Sigmoid colon (tissue), 7 donors: ENCODE data around the gene GPR108. TPM values are rescaled to one million over a fixed set of nuclear protein-coding genes. Genes with fewer than 3 reads are reported as not detected.
"Not testable (repeated sequence)": the region's sequence is repeated elsewhere in the genome, so short reads cannot be mapped to it uniquely, and the experiment has no call there.

ENCODE experiments used
- DNase-seq: peaks from one replicate; pipeline ENCODE4 v3.0.0-alpha.2; 2019
- H3K27ac ChIP-seq, 4 donors: fragments of 200-600 bp; sonication (generic); one replicate each; pipeline ENCODE4 v1.5.1; 2016 to 2019; ENCODE audit warnings: mild to moderate bottlenecking in 1 of 4
- H3K27me3 ChIP-seq, 3 donors: fragments of 200-600 bp; sonication (generic); one replicate each; pipeline ENCODE4 v1.5.1; 2019; ENCODE audit warnings: mild to moderate bottlenecking in 1 of 3
- H3K36me3 ChIP-seq, 4 donors: fragments of 200-600 bp; sonication (generic); one replicate each; pipeline ENCODE4 v1.5.1; 2016 to 2019
- H3K4me1 ChIP-seq, 4 donors: fragments of 200-600 bp; sonication (generic); one replicate each; pipeline ENCODE4 v1.5.1; 2017 to 2019
- H3K4me3 ChIP-seq, 4 donors: fragments of 200-600 bp; sonication (generic); one replicate each; pipeline ENCODE4 v1.5.1; 2017 to 2019; ENCODE audit warnings: mild to moderate bottlenecking in 2 of 4, moderate library complexity in 1 of 4
- H3K9me3 ChIP-seq, 4 donors: fragments of 200-600 bp in 3 of 4; sonication (generic) in 3 of 4; one replicate each; pipeline versions ENCODE4 v1.5.1 to v1.6.1; 2013 to 2019
- EP300 ChIP-seq, 4 donors: sonication (generic); formaldehyde crosslinking; IDR thresholded peaks; one replicate each; pipeline ENCODE4 v1.6.1; 2017; ENCODE audit warnings: antibody characterized with exemption in 4 of 4
- POLR2A ChIP-seq, 2 donors: fragments of 450-650 bp; IDR thresholded peaks; one replicate each; pipeline ENCODE4 v1.6.1; 2016; ENCODE audit warnings: antibody characterized with exemption in 2 of 2, mild to moderate bottlenecking in 2 of 2, moderate library complexity in 2 of 2
- POLR2AphosphoS5 ChIP-seq, 4 donors: sonication (generic); formaldehyde crosslinking; IDR thresholded peaks; one replicate each; pipeline ENCODE4 v1.6.1; 2017; ENCODE audit warnings: antibody characterized with exemption in 4 of 4
- WGBS, 2 donors: extraction: QIAGEN DNeasy Blood & Tissue Kit; methylation state at CpG; one replicate each; pipeline ENCODE4 v1.1.7; 2013; 5-methylcytosine and 5-hydroxymethylcytosine counted together
- intact Hi-C: fragments of 100-400 bp; cut with DNase I; formaldehyde crosslinking; loops from one replicate; pipeline ENCODE4 v1.15.1; 2023
- polyA plus RNA-seq, 3 donors: library from polyadenylated mRNA; stranded (reverse); fragments of 200-250 nt; gene quantifications; one replicate each; pipeline ENCODE4 v1.2.3, GENCODE V29; 2013
- total RNA-seq, 4 donors: library from RNA; depleted of rRNA; stranded (reverse); fragments of >200 nt; gene quantifications; one replicate each; pipeline ENCODE4 v1.1.0, GENCODE V29; 2016
- TF ChIP-seq, protein P1 (sequence below), 4 experiments: fragments of 450-650 bp in 3 of 4; fragments of 200-600 bp in 1 of 4; IDR thresholded peaks; one replicate each; pipeline ENCODE4 v1.5.1; 2016 to 2019; ENCODE audit warnings: antibody characterized with exemption in 4 of 4, mild to moderate bottlenecking in 3 of 4, moderate library complexity in 2 of 4
- donor health status: healthy with polysubstance abuse.
- donor health status: Bipolar disorder and iron deficiency.
- donor health status: healthy.

GPR108 gene
- total and polyA plus RNA-seq, 7 donors: 39.0 to 91.1 (median 57.8) TPM

DNA sequence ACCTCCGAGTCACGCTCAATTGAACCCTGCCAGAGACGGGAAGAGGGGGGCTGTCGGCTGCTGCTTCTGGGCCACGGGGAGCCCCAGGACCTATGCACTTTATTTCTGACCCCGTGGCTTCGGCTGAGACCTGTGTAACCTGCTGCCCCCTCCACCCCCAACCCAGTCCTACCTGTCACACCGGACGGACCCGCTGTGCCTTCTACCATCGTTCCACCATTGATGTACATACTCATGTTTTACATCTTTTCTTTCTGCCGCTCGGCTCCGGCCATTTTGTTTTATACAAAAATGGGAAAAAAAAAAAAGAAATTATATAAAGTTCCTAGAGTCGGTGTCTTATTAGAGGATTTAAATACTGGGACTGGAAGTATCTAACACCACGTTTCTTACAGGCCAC, 13.8 kb upstream of the GPR108 start:
- 92 to 96% methylated on average over 16 of the region's 16 CpGs for WGBS, 2 donors
- Histone ChIP-seq H3K27me3 (no peaks in the 10 kb centered on the region), H3K4me3 (no peak overlapping the region), H3K9me3 (no peaks in the 10 kb centered on the region), H3K27ac (no peak overlapping the region), H3K36me3 (peaks cover 17 to 64% (median 55%) of the 10 kb centered on the region in 4 donors), H3K4me1 (peaks cover 0 to 16% (median 14%) of the 10 kb centered on the region in 4 donors)
- no peak for DNase-seq
- TF ChIP-seq POLR2AphosphoS5 (IDR thresholded peaks at IDR 0.05) (no peak), EP300 (IDR thresholded peaks at IDR 0.05) (no peak), POLR2A (IDR thresholded peaks at IDR 0.05) (no peak)
- TF ChIP-seq, protein P1, sequence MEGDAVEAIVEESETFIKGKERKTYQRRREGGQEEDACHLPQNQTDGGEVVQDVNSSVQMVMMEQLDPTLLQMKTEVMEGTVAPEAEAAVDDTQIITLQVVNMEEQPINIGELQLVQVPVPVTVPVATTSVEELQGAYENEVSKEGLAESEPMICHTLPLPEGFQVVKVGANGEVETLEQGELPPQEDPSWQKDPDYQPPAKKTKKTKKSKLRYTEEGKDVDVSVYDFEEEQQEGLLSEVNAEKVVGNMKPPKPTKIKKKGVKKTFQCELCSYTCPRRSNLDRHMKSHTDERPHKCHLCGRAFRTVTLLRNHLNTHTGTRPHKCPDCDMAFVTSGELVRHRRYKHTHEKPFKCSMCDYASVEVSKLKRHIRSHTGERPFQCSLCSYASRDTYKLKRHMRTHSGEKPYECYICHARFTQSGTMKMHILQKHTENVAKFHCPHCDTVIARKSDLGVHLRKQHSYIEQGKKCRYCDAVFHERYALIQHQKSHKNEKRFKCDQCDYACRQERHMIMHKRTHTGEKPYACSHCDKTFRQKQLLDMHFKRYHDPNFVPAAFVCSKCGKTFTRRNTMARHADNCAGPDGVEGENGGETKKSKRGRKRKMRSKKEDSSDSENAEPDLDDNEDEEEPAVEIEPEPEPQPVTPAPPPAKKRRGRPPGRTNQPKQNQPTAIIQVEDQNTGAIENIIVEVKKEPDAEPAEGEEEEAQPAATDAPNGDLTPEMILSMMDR (IDR thresholded peaks at IDR 0.05): no peak
- intact Hi-C loops: loop anchor here (5.0 kb wide), 1 partner anchor 111 kb away; no protein-coding TSS in a partner anchor

DNA sequence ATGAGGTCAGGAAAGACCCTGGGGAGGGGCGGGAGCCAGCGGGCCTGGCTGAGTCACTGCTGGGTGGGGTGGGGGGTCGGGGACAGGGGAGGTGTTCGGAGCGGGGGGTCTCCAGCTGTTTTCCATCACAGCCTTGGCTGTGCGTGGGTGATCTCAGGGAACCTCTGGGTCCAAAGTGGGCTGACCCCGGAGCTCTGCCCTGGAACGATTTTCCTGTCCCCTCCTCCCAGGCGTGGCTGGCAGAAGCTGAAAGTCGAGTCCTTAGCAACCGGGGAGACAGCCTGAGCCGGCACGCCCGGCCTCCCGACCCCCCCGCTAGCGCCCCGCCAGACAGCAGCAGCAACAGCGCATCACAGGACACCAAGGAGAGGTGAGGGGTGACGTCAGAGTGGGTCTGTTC, 12.7 kb upstream of the GPR108 start:
- peak; percentile 86 for DNase-seq
- Histone ChIP-seq H3K27ac (peak overlapping the region in 3 of 4 donors; percentile 37 to 53 (median 49)), H3K9me3 (no peaks in the 10 kb centered on the region), H3K36me3 (peaks cover 22 to 73% (median 60%) of the 10 kb centered on the region in 4 donors), H3K4me3 (no peak overlapping the region), H3K27me3 (no peaks in the 10 kb centered on the region), H3K4me1 (peaks cover 0 to 23% (median 21%) of the 10 kb centered on the region in 4 donors)
- 56 to 73% methylated on average over 20 of the region's 20 CpGs for WGBS, 2 donors
- TF ChIP-seq, protein P1 (IDR thresholded peaks at IDR 0.05): no peak
- no peak for TF ChIP-seq EP300 (IDR thresholded peaks at IDR 0.05)
- no peak for TF ChIP-seq POLR2AphosphoS5 (IDR thresholded peaks at IDR 0.05)
- intact Hi-C loops: loop anchor here (5.0 kb wide), 1 partner anchor 112 kb away; no protein-coding TSS in a partner anchor

DNA sequence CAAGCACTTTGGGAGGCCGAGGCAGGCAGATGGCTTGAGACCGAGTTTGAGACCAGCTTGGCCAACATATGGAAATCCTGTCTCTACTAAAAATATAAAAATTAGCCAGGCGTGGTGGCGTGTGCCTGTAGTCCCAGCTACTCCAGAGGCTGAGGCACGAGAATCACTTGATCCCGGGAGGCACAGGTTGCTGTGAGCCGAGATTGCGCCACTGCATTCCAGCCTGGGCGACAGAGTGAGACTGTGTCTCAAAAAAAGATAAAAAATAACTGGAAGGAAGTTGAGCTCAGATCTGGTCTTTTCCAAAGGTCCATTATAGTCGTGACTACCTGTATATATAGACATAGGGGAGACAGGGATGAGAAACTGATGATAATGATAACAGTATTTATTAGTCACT, 11.2 kb upstream of the GPR108 start:
- intact Hi-C loops, H3K27me3 ChIP-seq, H3K4me3 ChIP-seq, DNase-seq, H3K9me3 ChIP-seq: not testable (repeated sequence)
- Histone ChIP-seq H3K4me1 (peaks cover 0 to 34% (median 33%) of the 10 kb centered on the region in 4 donors), H3K36me3 (peaks cover 22 to 78% (median 62%) of the 10 kb centered on the region in 4 donors), H3K27ac (peak overlapping the region in 1 of 4 donors; percentile 19)
- 93 to 94% methylated on average over 10 of the region's 10 CpGs for WGBS, 2 donors

DNA sequence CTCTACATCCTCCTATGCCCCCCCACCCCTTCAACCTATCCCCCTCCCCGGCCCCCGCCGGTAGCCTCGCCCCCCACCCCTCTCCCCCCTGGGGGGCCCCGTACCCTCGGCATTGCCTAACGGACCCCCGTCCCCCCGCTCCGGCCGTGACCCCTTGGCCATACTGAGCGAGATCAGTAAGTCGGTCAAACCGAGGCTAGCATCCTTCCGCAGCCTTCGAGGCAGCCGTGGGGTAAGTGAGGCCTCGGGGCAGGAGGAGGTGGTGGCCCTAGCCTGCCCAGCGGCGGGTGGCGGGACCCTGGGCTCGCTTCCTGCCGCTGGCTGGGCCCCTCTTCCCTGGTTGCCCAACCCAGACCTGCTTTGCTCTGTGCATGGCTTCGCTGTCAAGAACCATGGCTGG, 8.6 kb upstream of the GPR108 start:
- no peak for DNase-seq
- Histone ChIP-seq H3K9me3 (no peaks in the 10 kb centered on the region), H3K4me3 (no peak overlapping the region), H3K36me3 (peaks cover 26 to 75% (median 51%) of the 10 kb centered on the region in 4 donors), H3K27ac (peak overlapping the region in 3 of 4 donors; percentile 87 to 97 (median 88)), H3K27me3 (no peaks in the 10 kb centered on the region), H3K4me1 (peaks cover 0 to 48% (median 42%) of the 10 kb centered on the region in 4 donors)
- 90 to 96% methylated on average over 24 of the region's 24 CpGs for WGBS, 2 donors
- intact Hi-C loops: no loop called here
- TF ChIP-seq POLR2A (IDR thresholded peaks at IDR 0.05) (no peak), EP300 (IDR thresholded peaks at IDR 0.05) (no peak), POLR2AphosphoS5 (IDR thresholded peaks at IDR 0.05) (no peak)
- TF ChIP-seq, protein P1 (IDR thresholded peaks at IDR 0.05): no peak

DNA sequence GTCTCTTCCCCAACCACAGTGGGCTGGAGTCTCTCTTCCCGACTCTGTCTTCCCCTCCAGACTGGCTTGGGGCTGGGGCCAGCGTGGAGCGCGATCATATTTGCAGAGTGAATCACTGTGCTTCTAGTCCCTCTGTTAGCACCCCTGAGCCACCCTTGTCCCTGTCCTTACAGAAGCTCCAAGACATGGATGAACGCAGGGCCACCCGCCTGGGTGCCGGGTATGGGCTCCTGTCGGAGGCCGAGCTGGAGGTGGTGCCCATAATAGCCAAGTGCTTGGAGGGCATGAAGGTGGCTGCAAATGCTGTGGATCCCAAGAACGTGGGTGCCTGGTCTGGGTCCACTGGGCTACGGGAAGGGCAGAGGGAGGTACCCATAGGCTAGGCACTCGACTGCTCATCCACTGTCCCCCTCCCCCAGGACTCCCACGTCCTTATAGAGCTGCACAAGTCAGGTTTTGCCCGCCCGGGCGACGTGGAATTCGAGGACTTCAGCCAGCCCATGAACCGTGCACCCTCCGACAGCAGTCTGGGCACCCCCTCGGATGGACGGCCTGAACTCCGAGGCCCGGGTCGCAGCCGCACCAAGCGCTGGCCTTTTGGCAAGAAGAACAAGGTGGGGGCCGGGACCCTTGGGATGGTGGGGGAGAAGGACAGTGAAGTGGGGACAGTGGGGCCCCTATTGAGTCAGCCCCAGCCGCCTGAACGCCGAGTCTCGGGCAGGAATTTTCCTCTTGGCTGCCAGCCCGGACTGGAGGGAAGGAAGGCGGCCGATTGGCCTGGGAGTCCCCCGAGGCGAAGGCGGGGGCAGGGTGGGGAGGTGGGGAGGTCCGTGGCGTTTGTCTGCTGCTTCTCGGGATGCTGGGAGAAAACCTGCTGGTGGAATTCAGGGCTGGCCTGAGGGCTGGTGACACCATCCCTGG, 7.3 kb upstream of the GPR108 start:
- H3K27ac ChIP-seq: peak overlapping the region; percentile 87 to 97 (median 88)
- H3K27me3 ChIP-seq: no peaks in the 10 kb centered on the region
- WGBS, 2 donors: 26 to 55% methylated on average over 41 of the region's 41 CpGs
- no peaks in the 10 kb centered on the region for H3K9me3 ChIP-seq
- H3K4me3 ChIP-seq: peak overlapping the region in 3 of 4 donors; percentile 16 to 32 (median 26)
- H3K4me1 ChIP-seq: peaks cover 0 to 59% (median 43%) of the 10 kb centered on the region in 4 donors
- H3K36me3 ChIP-seq: peaks cover 16 to 61% (median 38%) of the 10 kb centered on the region in 4 donors
- intact Hi-C loops: no loop called here
- DNase-seq: peak; percentile 97
- TF ChIP-seq POLR2A (IDR thresholded peaks at IDR 0.05) (no peak), POLR2AphosphoS5 (IDR thresholded peaks at IDR 0.05) (peak; percentile 19 to 68 (median 61)), EP300 (IDR thresholded peaks at IDR 0.05) (no peak)
- TF ChIP-seq, protein P1 (IDR thresholded peaks at IDR 0.05): no peak
